Pancreas (tissue), 10 donors: ENCODE data around the gene MOSPD3. TPM values are rescaled to one million over a fixed set of nuclear protein-coding genes. Genes with fewer than 3 reads are reported as not detected.

Experiments
- ATAC-seq, 4 donors: fragments of 200-7000 bp; cut with Tn5 transposase; one replicate each; pipeline versions ENCODE4 v1.8.0 to v1.9.1; 2020; ENCODE audit warnings: mild to moderate bottlenecking in 4 of 4, moderate library complexity in 4 of 4
- DNase-seq, 6 donors: peaks; one replicate each; pipeline ENCODE4 v3.0.0-alpha.2; 2020
- FAIRE-seq: peaks from 2 replicates; lab custom pipeline; 2012; peaks lifted over from hg19 to GRCh38; lab: Jason Lieb, UNC
- H3K27ac ChIP-seq, 4 donors: fragments of 200-600 bp; sonication (generic); 1 replicate in 3 of 4; 2 replicates in 1 of 4; pipeline versions ENCODE4 v1.5.0 to v1.8.0; 2020
- H3K27me3 ChIP-seq, 4 donors: fragments of 200-600 bp; one replicate each; pipeline ENCODE4 v1.8.0; 2021
- H3K36me3 ChIP-seq, 3 donors: fragments of 200-600 bp; sonication (generic) in 1 of 3; one replicate each; pipeline versions ENCODE4 v1.5.0 to v1.8.0; 2020 to 2021
- H3K4me1 ChIP-seq, 3 donors: fragments of 200-600 bp; one replicate each; pipeline ENCODE4 v1.8.0; 2021
- H3K4me3 ChIP-seq, 4 donors: fragments of 200-600 bp; sonication (generic) in 2 of 4; one replicate each; pipeline versions ENCODE4 v1.5.0 to v1.8.0; 2020 to 2021
- H3K9me3 ChIP-seq, 4 donors: fragments of 200-600 bp; one replicate each; pipeline ENCODE4 v1.8.0; 2021
- WGBS, 2 donors: extraction: QIAGEN DNeasy Blood & Tissue Kit; methylation state at CpG; one replicate each; pipeline ENCODE4 v1.1.7; 2013; 5-methylcytosine and 5-hydroxymethylcytosine counted together
- intact Hi-C, 3 donors: fragments of 100-400 bp; cut with DNase I; formaldehyde crosslinking; loops; one replicate each; pipeline versions ENCODE4 v1.11.1 to v1.14.2; 2022
- polyA plus RNA-seq, 2 donors: library from polyadenylated mRNA; stranded (reverse); fragments of 200-250 nt; gene quantifications; one replicate each; pipeline ENCODE4 v1.2.3, GENCODE V29; 2013
- total RNA-seq, 6 donors: library from RNA; stranded (reverse); fragmentation: NEBNext Ultra II Directional in 4 of 6; extraction: Animal tissue kit (Norgen Biotek cat#: 25700) in 4 of 6; gene quantifications; one replicate each; pipeline versions ENCODE4 v1.2.1 to v1.2.4, GENCODE V29; 2021 to 2023
- TF ChIP-seq, protein P1 (sequence below), 4 donors: fragments of 200-600 bp; sonication (generic) in 3 of 4; IDR thresholded peaks; one replicate each; pipeline versions ENCODE4 v1.5.0 to v1.8.0; 2021; ENCODE audit warnings: antibody characterized with exemption in 4 of 4
- donor health status: healthy with polysubstance abuse.
- donor health status: DM: no; HTN: no; CAD: no; lungs with moderate emphysema.
- donor health status: DM: no; HTN: no; CAD: no.
- donor health status: control.
- donor health status: control.
- donor health status: Bipolar disorder and iron deficiency.
- donor health status: DM: yes; HTN: yes; CAD: no.
- donor health status: DM: no; HTN: no; CAD: no.
- donor health status: DM: no; HTN: no; CAD: no.
- donor health status: DM: yes; HTN: yes; CAD: no.

The MOSPD3 gene
- total and polyA plus RNA-seq, 8 donors, result 6.8 to 19.7 (median 10.3) TPM

DNA sequence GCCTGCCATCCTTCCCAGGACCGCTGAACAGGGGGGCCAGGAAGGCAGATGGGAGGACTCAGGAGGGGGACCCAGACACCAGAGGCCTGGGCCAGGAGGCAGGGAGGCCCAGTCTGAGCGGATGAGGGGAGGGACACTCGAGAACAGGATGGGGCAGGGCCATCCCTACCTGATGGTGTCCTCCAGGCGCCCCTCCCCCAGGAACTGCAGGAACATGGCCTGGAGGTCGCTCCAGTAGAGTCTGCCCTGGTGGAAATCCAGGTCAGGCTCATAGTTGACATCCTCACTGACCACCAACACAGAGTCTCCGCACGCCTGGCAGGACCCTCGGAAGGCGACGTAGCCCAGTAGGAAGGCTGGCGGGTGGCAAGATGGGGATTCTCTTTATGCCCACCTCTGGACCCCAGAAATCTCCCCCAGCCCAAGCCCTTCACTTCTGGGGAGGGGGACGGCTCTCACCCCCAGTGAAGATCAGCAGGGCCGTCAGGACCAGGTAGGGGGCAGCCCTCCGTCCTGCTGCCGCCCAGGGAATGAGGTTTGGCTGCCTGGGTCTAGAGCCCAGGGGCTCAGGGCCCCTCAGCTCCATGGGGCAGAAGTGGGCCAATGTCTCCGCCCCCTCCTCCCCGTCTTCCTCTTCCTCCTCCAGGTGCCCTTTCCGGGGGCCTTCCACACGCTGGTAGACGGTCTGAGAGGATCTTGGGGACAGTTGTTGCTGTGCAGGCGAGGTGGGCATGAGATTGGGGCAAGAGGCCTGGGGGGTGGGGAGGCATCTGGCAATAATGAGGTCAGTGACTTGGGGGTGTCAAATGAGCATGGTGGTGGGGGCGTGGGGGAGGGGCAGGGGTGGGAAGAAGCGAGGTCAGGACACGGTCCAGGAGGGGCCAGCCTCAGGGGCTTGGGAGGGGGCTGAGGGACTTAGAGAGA is 28.4 kb downstream of the MOSPD3 start:
- ATAC-seq (no peak), DNase-seq (no peak), FAIRE-seq (no peak)
- H3K9me3 ChIP-seq, result no peaks in the 10 kb centered on the region
- 70 to 76% methylated on average over 22 to 24 of the region's 24 CpGs for WGBS, 2 donors
- H3K27ac ChIP-seq, result no peak overlapping the region
- no peaks in the 10 kb centered on the region for H3K27me3 ChIP-seq
- H3K36me3 ChIP-seq, result no peaks in the 10 kb centered on the region
- TF ChIP-seq, protein P1, sequence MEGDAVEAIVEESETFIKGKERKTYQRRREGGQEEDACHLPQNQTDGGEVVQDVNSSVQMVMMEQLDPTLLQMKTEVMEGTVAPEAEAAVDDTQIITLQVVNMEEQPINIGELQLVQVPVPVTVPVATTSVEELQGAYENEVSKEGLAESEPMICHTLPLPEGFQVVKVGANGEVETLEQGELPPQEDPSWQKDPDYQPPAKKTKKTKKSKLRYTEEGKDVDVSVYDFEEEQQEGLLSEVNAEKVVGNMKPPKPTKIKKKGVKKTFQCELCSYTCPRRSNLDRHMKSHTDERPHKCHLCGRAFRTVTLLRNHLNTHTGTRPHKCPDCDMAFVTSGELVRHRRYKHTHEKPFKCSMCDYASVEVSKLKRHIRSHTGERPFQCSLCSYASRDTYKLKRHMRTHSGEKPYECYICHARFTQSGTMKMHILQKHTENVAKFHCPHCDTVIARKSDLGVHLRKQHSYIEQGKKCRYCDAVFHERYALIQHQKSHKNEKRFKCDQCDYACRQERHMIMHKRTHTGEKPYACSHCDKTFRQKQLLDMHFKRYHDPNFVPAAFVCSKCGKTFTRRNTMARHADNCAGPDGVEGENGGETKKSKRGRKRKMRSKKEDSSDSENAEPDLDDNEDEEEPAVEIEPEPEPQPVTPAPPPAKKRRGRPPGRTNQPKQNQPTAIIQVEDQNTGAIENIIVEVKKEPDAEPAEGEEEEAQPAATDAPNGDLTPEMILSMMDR (IDR thresholded peaks at IDR 0.05), result no peak
- H3K4me1 ChIP-seq, result peaks cover 0 to 3% (median 0%) of the 10 kb centered on the region in 3 donors
- no peak overlapping the region for H3K4me3 ChIP-seq
- intact Hi-C loops, result no loop called here

DNA sequence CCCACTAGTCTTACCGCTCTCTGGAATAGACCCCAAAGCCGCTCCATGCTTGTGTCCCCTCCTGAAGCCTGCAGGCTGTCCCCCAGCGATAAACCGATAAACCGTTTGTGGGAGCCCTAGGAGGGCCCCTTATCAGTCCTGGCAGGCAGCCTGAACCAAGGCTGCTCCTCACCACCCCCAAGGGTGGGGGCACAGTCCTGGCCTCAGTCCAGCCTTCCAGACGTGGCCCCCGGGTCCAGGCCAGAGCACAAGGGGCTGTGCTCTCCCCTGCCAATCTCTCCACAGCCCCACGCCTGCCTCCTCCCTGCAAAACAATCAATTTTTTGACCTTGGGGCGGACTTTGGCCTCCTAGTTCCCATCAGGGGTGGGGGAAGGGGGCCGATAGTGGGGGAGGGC is 29.1 kb downstream of the MOSPD3 start, which contains the start of gene TFR2:
Gene TFR2, minus strand, starts transcription at position 90 of the 397 bp plus-strand sequence. Its CDS starts 43 bp downstream, at position 47.
- Histone ChIP-seq H3K36me3 (no peaks in the 10 kb centered on the region), H3K9me3 (no peaks in the 10 kb centered on the region), H3K27ac (no peak within 1 kb of the TSS), H3K27me3 (no peaks in the 10 kb centered on the region), H3K4me1 (peaks cover 0 to 3% (median 0%) of the 10 kb centered on the region in 3 donors), H3K4me3 (no peak within 1 kb of the TSS)
- ATAC-seq, result peak in 3 of 4 donors; percentile 16 to 52 (median 34)
- no peak for FAIRE-seq
- TF ChIP-seq, protein P1 (IDR thresholded peaks at IDR 0.05), result no peak
- no peak for DNase-seq
- intact Hi-C loops, result no loop called here
- WGBS, 2 donors, result 8 to 17% methylated on average over 10 of the region's 10 CpGs

DNA sequence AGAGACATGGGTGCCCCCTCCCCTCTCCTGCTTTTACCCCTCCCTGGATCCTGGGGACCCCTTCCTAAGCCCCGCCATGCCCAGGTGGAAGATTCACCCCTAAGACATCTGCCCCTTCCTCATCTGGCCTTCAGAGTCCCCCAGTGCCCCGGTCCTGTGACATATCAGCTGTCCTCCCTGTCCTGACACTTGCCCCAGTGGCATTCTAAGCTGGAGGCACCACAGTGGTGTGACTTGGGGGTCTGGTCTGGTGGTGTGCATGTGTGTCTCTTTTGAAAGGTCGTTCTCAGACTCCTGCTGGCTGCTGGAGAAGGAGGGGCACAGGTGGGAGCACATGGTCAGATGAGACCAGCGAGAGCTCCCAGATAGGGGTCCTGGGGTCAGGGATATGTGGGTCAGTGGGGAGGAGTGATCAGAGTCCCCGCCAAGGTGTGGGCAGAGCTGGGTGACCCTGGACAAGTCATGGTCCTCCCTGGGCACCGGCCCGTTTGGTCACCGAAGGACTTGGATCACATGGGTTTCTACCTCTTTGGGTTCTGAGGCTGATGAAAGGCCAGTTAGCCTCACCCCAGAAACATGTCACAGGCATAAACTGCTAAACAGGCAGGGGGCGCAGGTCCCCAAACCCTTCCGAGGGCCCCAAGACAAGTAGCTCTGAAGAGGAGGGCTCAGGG is 29.7 kb downstream of the MOSPD3 start:
- no peaks in the 10 kb centered on the region for H3K27me3 ChIP-seq
- no peaks in the 10 kb centered on the region for H3K36me3 ChIP-seq
- TF ChIP-seq, protein P1 (IDR thresholded peaks at IDR 0.05), result no peak
- ATAC-seq, result peak in 1 of 4 donors; percentile 15
- intact Hi-C loops, result no loop called here
- peaks cover 0 to 3% (median 0%) of the 10 kb centered on the region in 3 donors for H3K4me1 ChIP-seq
- H3K27ac ChIP-seq, result no peak overlapping the region
- no peak for DNase-seq
- no peaks in the 10 kb centered on the region for H3K9me3 ChIP-seq
- WGBS, 2 donors, result 80 to 83% methylated on average over 10 of the region's 10 CpGs
- H3K4me3 ChIP-seq, result no peak overlapping the region
- FAIRE-seq, result no peak

DNA sequence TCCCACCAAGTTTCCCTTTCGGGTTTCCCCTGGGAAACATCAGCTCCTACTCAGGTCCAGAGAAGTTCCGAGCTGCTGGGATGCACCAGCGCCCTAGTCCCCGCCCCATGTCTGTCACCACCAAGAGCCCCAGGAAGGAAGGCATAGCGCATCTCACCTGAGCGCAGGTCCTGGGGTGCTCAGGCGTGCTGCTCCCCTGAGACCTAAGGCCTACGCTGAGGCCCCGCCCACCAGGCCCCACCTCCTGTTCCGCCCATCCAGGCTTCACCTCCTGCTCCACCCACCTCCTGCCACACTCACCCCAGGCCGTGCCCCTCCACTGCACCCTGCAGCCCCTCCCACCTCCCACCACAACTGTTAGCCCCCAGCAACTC is 30.2 kb downstream of the MOSPD3 start:
- H3K27me3 ChIP-seq, result no peaks in the 10 kb centered on the region
- no peaks in the 10 kb centered on the region for H3K36me3 ChIP-seq
- TF ChIP-seq, protein P1 (IDR thresholded peaks at IDR 0.05), result no peak
- H3K27ac ChIP-seq, result no peak overlapping the region
- H3K9me3 ChIP-seq, result no peaks in the 10 kb centered on the region
- intact Hi-C loops, result no loop called here
- ATAC-seq, result peak in 2 of 4 donors; percentile 29 to 40
- H3K4me1 ChIP-seq, result peaks cover 0 to 3% (median 0%) of the 10 kb centered on the region in 3 donors
- H3K4me3 ChIP-seq, result no peak overlapping the region
- no peak for DNase-seq
- FAIRE-seq, result no peak
- WGBS, 2 donors, result 78 to 80% methylated on average over 11 of the region's 11 CpGs
